Sigmoid colon (tissue), 4 donors: Measurements from ENCODE around the gene CLECL1.

Experiments
- CTCF ChIP-seq, 4 experiments: fragments of 450-650 bp in 3 of 4; fragments of 200-600 bp in 1 of 4; IDR thresholded peaks; one replicate each; pipeline ENCODE4 v1.5.1; 2016 to 2019; ENCODE audit warnings: antibody characterized with exemption in 4 of 4, mild to moderate bottlenecking in 3 of 4, moderate library complexity in 2 of 4
- EP300 ChIP-seq, 4 donors: sonication (generic); formaldehyde crosslinking; IDR thresholded peaks; one replicate each; pipeline ENCODE4 v1.6.1; 2017; ENCODE audit warnings: antibody characterized with exemption in 4 of 4

GRCh38 chr12:9707864-9708808 is 24.8 kb downstream of the CLECL1 start:
- TF ChIP-seq CTCF (IDR thresholded peaks at IDR 0.05) (peak; percentile 29 to 63 (median 56)), EP300 (IDR thresholded peaks at IDR 0.05) (no peak)
